Measurements from ENCODE around the gene RPAP3. TPM values are rescaled to one million over a fixed set of nuclear protein-coding genes. Genes with fewer than 3 reads are reported as not detected.

RPAP3 gene
- total and polyA plus RNA-seq, 2 of the 4 experiments (the other 2 are of a cell fraction): 10.6 to 13.4 TPM

DNA sequence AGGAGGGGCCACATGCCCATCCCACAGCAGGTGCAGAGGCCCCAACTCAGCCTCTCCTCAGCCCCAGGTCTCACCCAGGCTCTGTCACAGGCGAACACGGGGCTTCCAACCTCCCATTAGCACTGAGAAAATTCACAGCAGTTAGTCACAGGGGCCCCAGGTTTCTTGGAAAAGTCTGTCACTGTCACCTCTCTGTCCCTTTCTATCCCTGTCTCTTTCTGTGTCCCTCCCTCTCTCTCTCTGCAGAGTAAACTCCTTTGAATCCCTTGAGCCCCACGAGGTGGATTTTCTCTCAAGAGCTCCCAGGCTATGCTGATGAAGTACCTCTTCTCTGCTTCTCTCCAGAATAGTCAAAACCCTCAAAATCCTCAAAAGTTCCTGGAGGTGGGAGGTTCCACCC, 33.5 kb upstream of the RPAP3 start:
- no peak overlapping the region for H2BK5ac ChIP-seq (ENCODE audit: low read depth, low read length, poor library complexity, severe bottlenecking)
- H3K27me3 ChIP-seq (ENCODE audit: control insufficient read depth, insufficient read depth, low read length): peaks cover 8% of the 10 kb centered on the region
- H2AFZ ChIP-seq (replicated peaks; ENCODE audit: low read length, poor library complexity): no peak overlapping the region
- no peak overlapping the region for H4K91ac ChIP-seq (ENCODE audit: insufficient read depth, low read depth, low read length)
- H4K20me1 ChIP-seq (ENCODE audit: insufficient read depth, low read length): no peaks in the 10 kb centered on the region
- TF ChIP-seq RCOR1 (IDR thresholded peaks at IDR 0.05; ENCODE audit: insufficient replicate concordance, low read length) (no peak), NFE2L2 (IDR thresholded peaks at IDR 0.05; ENCODE audit: low read depth, low read length) (no peak), CEBPB (IDR thresholded peaks at IDR 0.05; ENCODE audit: low read depth, low read length) (no peak), FOS (IDR thresholded peaks at IDR 0.05; ENCODE audit: low read depth, low read length) (no peak), MAZ (IDR thresholded peaks at IDR 0.05; ENCODE audit: borderline replicate concordance, low read depth, low read length) (no peak), BHLHE40 (IDR thresholded peaks at IDR 0.05; ENCODE audit: low read depth, low read length) (no peak), POLR2A (IDR thresholded peaks at IDR 0.05; ENCODE audit: low read depth, low read length) (no peak), RFX5 (IDR thresholded peaks at IDR 0.05; ENCODE audit: low read depth, low read length) (no peak)
- TF ChIP-seq, protein P1, sequence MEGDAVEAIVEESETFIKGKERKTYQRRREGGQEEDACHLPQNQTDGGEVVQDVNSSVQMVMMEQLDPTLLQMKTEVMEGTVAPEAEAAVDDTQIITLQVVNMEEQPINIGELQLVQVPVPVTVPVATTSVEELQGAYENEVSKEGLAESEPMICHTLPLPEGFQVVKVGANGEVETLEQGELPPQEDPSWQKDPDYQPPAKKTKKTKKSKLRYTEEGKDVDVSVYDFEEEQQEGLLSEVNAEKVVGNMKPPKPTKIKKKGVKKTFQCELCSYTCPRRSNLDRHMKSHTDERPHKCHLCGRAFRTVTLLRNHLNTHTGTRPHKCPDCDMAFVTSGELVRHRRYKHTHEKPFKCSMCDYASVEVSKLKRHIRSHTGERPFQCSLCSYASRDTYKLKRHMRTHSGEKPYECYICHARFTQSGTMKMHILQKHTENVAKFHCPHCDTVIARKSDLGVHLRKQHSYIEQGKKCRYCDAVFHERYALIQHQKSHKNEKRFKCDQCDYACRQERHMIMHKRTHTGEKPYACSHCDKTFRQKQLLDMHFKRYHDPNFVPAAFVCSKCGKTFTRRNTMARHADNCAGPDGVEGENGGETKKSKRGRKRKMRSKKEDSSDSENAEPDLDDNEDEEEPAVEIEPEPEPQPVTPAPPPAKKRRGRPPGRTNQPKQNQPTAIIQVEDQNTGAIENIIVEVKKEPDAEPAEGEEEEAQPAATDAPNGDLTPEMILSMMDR (conservative IDR thresholded peaks at IDR 0.05; ENCODE audit: low read depth, low read length): no peak
- TF ChIP-seq, protein P2, sequence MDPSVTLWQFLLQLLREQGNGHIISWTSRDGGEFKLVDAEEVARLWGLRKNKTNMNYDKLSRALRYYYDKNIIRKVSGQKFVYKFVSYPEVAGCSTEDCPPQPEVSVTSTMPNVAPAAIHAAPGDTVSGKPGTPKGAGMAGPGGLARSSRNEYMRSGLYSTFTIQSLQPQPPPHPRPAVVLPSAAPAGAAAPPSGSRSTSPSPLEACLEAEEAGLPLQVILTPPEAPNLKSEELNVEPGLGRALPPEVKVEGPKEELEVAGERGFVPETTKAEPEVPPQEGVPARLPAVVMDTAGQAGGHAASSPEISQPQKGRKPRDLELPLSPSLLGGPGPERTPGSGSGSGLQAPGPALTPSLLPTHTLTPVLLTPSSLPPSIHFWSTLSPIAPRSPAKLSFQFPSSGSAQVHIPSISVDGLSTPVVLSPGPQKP (IDR thresholded peaks at IDR 0.05; ENCODE audit: borderline replicate concordance, low read depth, low read length): no peak
- TF ChIP-seq, protein P3, sequence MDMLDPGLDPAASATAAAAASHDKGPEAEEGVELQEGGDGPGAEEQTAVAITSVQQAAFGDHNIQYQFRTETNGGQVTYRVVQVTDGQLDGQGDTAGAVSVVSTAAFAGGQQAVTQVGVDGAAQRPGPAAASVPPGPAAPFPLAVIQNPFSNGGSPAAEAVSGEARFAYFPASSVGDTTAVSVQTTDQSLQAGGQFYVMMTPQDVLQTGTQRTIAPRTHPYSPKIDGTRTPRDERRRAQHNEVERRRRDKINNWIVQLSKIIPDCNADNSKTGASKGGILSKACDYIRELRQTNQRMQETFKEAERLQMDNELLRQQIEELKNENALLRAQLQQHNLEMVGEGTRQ (IDR thresholded peaks at IDR 0.05; ENCODE audit: low read depth, low read length): no peak
- intact Hi-C loops (cut with micrococcal nuclease): no loop called here
- no peak overlapping the region for H2AK5ac ChIP-seq (ENCODE audit: low read depth, low read length)
- dilution Hi-C loops (cut with HindIII; ENCODE audit: low sequenced_read_pairs, unreplicated experiment): no loop called here
- in situ Hi-C loops (cut with MboI; ENCODE audit: low sequenced_read_pairs): no loop called here
- no peak overlapping the region for H3K56ac ChIP-seq (ENCODE audit: extremely low read depth, insufficient read depth, low read length)
- DNase-seq (no peak), ATAC-seq (ENCODE audit: low read depth) (no peak)
- no peak overlapping the region for H4K8ac ChIP-seq (ENCODE audit: low read depth in 2 of 2, low read length in 2 of 2)
- ChIA-PET CTCF (no interaction called here), POLR2A (ENCODE audit: unreplicated experiment) (no interaction called here)
- H3K79me1 ChIP-seq (ENCODE audit: low read depth in 1 of 2, low read length in 2 of 2): no peaks in the 10 kb centered on the region
- no peak overlapping the region for H4K5ac ChIP-seq (ENCODE audit: low read depth, low read length)
- H3K4ac ChIP-seq (ENCODE audit: low read depth, low read length): no peak overlapping the region
- no peak overlapping the region for H2BK20ac ChIP-seq (ENCODE audit: low read depth, low read length)
- H3K18ac ChIP-seq (ENCODE audit: low read depth, low read length): no peak overlapping the region
- H3K9ac ChIP-seq (ENCODE audit: low read depth, low read length): no peak overlapping the region
- no peaks in the 10 kb centered on the region for H3K9me3 ChIP-seq (ENCODE audit: control insufficient read depth, insufficient read depth, low read length)
- no peak overlapping the region for H3K23ac ChIP-seq (ENCODE audit: low read depth, low read length)
- H3K27ac ChIP-seq (ENCODE audit: insufficient read depth, low read length): no peak overlapping the region
- no peak overlapping the region for H2BK15ac ChIP-seq (ENCODE audit: low read depth, low read length)
- H3K4me2 ChIP-seq (ENCODE audit: low read depth, low read length): no peak overlapping the region
- BruUV-seq (replicated peaks): no TSS peak
- H3K9me1 ChIP-seq (ENCODE audit: insufficient read depth, low read length): 0 out of 2 replicates have a peak, but pooled peaks cover 5% of the 10 kb centered on the region
- H3K4me1 ChIP-seq (ENCODE audit: control insufficient read depth, insufficient read depth, low read length): peaks cover 18% of the 10 kb centered on the region
- no peak overlapping the region for H3K4me3 ChIP-seq (ENCODE audit: insufficient read depth, low read depth, low read length)
- H3K36me3 ChIP-seq (ENCODE audit: control insufficient read depth, insufficient read depth, low read length): no peaks in the 10 kb centered on the region
- no peak overlapping the region for H2BK120ac ChIP-seq (ENCODE audit: low read depth, low read length)
- H3K14ac ChIP-seq (replicated peaks; ENCODE audit: low read depth, low read length): no peak overlapping the region
- H2AK9ac ChIP-seq (replicated peaks; ENCODE audit: low read depth, low read length, poor library complexity): no peak overlapping the region
- 74% methylated on average over 3 of the region's 3 CpGs; no CpG with 5 or more reads in 1 of the 2 experiments for WGBS, 2 experiments (ENCODE audit: extremely low coverage in 2 of 2, insufficient read length in 1 of 2)
